Stimulated activated CD4-positive, alpha-beta T cell treated with anti-CD3 and anti-CD28 coated beads, Interleukin-4, amount 100 ng/mL, for 4 hours (primary cell): ENCODE results near the gene VAV1.
"Not testable (repeated sequence)": the region's sequence is repeated elsewhere in the genome, so short reads cannot be mapped to it uniquely, and the experiment has no call there.

ENCODE experiments used
- DNase-seq, 2 experiments: peaks; one replicate each; pipeline ENCODE4 v3.0.0-alpha.2; 2020

VAV1 gene

DNA sequence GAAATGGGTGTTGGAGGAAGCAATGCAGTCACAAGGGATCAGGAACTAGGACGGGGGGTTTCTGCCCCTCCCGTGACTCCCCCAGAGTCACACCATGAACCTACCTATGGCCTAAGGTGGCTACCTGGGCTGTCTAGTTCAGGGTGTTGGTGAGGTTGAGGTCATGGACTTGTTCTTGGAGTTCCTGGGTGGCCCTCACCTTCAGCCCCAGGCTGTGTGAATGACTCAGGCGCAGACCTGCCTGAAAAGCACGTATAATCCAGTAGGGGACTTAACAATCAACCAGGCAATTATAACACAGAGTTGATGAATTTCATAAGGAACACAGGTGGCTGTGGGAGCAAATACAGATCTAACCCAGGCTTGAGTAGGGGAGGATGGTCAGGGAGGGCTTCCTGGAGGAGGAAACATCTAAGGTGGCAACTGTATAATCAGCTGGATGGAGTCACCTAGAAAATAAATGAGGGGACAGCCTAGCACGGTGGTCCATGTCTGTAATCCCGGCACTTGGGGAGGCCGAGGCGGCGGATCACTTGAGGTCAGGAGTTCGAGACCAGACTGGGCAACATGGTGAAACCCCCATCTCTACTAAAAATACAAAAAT, 89.3 kb downstream of the VAV1 start:
- no peak for DNase-seq

DNA sequence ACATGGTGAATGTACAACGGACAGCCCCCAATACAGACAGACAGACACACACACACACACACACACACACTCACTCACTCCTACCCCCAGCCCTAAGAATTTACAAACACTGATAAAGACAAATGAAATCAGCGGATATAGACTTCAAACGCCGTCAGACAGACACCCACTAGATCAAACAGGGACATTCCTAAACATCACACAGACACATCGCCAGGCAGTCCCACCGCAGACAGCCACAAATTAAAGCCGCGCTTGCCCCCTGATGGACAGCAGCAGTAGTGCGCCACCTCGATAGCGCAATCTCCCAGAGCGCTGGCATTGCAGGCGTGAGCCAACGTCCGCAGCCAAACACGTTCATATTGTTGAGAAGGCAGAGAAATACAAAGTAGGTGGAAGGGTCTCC, 90.2 kb downstream of the VAV1 start:
- DNase-seq = peak; percentile 85 to 89

DNA sequence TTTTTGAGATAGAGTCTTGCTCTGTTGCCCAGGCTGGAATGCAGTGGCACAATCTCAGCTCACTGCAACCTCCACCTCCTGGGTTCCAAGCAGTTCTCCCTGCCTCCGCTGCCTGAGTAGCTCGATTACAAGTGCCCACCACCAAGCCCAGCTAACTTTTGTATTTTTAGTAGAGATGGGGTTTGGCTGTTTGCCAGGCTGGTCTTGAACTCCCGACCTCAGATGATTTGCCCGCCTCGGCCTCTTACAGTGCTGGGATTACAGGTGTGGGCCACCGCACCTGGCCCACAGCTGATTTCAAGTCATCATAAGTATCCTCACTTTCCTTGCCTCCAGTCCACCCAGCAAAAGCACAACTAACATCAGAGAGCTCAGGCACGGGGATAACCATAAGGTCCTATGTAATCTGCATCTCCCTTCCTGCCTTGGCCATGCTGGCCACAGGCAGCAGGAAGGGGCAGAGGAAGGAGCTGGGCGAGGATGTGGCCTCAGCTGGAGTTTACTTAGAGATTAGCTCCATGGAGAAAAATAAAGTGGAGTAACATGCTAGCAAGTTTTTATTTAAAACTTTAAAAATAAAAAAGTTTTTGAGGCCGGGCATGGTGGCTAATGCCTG, 91.9 kb downstream of the VAV1 start:
- no peak for DNase-seq

DNA sequence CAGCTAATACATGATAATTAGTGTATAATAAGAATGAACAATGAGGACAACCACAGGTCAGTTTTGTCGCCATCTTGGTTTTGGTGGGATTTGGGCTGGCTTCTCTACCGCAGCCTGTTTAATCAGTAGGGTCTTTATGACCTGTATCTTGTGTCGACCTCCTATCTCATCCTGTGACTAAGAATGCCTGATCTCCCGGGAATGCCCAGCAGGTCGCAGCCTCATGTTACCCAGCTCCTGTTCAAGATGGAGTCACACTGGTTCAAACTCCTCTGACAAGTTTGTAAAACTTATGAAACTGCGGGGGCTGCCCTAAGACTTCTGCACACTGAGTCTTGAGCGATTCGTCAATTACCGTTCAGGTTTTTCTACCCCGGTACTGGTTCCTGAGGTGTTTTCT, 93.3 kb downstream of the VAV1 start:
- DNase-seq = no peak

DNA sequence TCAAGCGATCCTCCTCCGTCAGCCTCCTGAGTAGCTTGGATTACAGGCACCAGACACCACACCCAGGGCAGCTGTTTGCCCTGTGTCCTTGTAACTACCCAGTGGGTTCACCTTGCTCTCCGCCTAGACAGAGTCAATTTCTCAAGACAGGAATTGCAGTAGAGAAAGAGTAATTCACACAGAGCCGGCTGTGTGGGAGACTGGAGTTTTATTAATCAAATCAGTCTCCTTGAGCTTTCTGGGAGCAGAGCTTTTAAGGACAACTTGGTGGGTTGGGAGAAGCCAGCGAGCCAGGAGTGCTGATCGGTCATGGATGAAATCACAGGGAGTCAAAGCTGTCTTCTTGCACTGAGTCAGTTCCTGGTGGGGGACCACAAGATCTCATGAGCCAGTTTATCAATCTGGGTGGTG, 94.2 kb downstream of the VAV1 start:
- no peak for DNase-seq

DNA sequence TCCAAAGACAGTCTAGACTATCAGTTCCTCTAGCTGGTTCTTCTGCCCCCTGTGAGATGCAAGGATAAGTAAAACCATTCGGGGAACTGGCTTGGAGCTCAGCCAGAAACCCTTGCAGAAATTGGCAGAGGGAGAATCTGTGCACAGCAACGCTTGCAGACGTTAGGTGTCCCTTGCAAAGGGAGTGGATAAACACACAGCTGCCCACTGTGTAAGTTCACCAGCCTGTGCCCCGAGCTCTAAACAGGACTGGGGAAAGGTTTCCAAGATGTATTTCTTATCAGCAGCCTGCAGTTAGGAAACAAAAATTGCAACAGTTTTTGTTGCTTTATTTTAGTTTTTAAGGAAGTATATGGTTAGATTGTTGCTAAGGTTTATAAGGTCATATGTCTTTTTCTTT, 95.8 kb downstream of the VAV1 start:
- no peak for DNase-seq

DNA sequence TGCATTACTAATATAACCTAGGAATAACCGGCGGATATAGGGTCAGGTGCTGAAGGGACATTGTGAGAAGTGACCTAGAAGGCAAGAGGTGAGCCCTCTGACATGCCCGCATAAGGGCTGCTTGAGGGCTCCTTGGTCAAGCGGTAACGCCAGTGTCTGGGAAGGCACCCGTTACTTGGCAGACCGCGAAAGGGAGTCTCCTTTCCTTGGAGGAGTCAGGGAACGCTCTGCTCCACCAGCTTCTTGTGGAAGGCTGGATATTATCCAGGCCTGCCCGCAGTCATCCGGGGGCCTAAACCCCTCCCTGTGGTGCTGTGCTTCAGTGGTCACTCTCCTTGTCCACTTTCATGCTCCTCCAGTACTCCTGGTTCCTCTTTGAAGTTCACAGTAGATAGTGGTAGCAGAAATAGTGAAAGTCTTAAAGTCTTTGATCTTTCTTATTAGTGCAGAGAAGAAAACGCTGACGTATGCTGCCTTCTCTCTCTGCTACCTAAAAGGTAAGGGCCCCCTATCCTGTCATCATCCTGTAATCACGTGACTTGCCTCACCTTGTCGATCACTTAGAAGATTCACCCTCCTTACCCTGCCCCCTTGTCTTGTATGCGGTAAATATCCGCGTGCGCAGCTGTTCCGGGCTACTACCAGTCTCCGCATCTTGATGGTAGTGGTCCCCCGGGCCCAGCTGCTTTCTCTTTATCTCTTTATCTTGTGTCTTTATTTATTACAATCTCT, 96.8 kb downstream of the VAV1 start:
- DNase-seq = not testable (repeated sequence)

DNA sequence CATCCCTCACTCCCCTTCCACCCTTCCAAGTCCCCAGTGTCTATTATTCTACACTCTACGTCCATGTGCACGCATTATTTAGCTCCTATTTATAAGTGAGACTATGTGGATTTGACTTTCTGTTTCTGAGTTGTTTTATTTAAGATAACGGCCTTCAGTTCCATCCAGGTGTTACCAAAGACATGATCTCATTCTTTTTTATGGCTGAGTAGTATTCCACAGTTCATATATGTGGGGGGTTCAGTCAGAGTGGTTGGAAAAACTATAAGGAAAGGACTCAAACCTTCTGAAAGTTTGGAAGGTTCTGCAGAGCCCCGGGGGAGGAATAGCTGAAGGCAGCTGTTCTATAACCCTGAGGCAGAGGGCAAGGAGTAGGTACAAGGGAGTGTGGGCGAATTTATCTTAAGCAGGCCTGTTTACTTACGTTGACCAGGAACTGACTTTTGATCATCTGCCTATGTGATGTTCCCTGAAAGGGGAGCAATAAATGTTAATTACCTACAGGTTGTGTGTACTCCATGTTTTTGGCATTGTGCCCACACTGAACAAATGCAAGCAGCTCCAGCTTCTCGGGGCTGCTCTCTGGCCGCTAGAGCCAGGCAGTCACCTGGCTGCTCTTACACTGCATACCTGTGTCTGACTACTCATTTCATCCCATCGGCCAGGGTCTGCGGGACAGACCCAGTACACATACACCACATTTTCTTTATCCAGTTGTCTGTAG, 101.4 kb downstream of the VAV1 start:
- no peak for DNase-seq

DNA sequence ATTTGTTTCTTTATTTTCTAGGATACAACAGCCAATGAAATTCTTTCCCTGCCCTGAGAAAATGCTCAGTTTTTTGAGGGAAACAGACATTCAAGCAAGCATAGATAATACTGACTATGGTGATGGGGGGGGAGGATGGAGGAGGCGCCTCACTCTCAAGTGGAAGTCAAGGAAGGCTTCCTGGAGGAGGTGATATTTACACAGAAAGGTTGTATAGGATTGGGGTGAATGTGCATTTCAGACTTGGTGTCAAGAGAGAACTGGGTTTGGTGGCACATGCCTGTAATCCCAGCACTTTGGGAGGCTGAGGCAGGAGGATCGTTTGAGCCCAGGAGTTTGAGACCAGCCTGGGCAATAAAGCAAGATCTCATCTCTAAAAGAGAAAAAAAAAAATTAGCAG, 102.7 kb downstream of the VAV1 start:
- DNase-seq = no peak

DNA sequence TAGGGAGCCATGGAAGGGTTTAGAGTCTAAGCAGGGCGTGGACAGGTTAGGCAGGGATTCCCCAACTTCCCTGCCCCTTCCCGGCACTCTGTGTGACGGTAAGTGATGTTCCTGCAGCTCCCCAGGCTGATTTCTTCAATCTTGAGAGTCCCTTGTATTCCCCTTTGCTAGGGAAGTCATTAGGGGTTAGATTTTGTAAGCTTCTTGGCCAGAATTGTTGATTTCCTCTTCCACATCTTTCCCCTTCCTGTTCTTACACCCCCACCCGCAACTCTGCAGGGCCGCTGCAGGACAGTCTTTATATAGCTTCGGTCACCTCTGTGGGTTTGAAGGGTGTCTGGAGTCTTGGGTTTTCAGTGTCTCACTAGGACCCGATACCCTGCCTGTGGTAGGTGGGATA, 104.2 kb downstream of the VAV1 start:
- DNase-seq = no peak

DNA sequence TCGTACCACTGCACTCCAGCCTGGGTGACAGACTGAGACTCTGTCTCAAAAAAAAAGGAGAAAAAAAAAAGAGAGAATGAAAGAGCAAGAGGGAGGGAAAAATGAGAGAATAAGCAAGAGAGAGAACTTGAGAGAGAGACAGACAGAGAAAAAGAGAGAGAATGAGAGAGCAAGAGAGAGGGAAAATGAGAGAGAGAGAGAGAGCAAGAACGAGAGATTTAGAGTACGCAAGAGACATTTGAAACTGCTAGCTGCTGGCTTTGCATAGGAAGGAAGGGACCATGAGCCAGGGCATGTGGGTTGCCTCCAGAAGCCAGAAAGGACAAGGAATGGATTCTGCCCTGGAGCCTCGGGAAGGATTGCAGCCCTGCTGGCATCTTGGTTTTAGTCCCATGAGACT, 105.3 kb downstream of the VAV1 start:
- no peak for DNase-seq

DNA sequence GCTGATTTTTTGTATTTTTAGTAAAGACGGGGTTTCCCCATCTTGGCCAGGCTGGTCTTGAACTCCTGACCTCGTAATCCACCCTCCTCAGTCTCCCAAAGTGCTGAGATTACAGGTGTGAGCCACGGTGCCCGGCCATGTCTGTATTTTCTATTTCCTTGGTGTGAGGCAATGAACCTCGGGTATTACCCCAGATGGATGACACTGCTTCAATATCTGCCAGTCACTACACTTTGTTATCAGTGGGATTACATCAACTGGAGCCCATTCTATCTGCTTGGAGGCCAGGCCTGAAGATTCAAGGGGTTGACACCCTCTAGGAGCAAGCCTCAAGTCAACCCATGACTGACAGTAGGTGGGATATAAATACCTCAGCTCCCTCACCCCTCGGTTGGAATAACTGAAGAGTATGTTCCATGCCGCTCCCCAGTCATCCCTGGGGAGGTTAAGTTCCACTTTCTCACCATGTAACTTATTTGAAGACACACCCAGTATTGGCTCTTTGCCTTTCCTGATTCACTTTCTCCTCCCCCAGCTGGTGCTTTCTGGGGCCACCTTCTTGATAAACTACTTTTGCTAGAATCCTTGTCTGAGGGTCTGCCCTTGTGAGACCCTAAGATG, 113.9 kb downstream of the VAV1 start:
- DNase-seq = no peak

DNA sequence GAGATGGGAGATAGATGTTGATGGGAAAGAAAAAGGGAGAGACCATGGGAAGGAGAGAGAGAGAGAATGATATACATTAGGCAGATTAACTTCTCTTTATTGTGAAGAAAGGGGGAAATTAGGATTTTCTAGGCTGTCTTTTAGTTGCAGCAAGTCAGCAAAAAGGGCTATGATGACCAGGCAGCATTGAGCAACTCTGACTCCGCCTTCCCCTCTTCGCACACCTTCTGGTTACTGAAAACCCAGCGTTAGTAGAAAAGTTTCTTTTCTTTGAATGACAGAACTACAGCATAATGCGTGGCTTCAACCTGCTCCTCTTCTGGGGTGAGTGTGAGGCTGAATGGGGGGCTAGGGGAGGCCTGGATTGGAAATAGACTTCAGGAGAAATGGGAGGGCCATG, 114.8 kb downstream of the VAV1 start, which contains the start of gene ADGRE1:
Gene ADGRE1 (plus strand): TSS at position 264 of the 400 bp plus-strand sequence. CDS start 30 bp downstream, at position 294.
- DNase-seq = no peak

DNA sequence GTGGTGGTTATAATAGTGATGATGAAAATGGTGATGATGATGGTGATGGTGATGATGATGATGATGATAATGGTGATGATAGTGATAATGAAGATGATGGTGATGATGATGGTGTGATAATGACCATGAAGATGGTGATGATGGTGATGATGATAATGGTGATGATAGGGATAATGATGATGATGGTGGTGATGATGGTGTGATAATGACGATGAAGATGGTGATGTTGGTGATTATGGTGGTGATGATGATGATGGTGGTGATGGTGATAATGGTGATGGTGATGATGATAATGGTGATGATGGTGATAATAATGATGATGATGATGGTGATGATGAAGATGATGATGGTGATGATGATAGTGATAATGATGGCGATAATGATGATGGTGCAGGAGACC, 116.5 kb downstream of the VAV1 start:
- no peak for DNase-seq

DNA sequence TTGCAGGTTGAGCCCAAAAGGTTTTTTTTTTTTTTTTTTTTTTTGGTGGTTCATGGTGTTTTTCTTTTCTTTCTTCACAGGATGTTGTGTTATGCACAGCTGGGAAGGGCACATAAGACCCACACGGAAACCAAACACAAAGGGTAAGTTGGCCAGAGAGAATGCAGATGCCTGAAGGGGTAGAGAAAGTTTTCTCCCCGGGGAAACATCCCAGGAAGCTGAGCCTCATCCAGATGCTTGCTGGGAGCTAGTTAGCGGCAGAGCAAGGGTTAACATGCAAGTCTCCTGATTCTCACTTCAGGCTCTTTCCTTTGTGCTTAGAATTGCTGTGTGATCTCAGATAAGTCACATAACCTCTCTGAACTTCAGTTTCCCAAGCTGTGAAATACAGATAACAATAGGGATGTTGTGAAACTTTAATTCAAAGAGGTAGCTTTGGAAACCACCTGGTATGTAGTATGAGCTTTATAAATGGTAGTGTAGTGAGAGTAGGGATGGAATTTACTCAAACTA, 117.9 kb downstream of the VAV1 start:
- no peak for DNase-seq

DNA sequence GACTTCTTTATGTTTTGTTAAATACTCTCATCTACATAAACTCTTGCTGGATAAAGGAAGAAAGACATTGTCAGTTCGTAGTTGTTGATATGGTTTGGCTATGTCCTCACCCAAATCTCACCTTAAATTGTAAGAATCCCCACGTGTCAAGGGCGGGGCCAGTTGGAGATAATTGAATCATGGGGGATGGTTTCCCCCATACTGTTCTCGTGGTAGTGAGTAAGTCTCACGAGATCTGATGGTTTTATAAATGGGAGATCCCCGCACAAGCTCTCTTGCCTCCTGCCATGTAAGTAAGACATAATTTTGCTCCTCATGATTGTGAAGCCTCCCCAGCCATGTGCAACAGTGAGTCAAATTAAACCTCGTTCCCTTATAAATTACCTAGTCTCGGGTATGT, 118.4 kb downstream of the VAV1 start:
- DNase-seq = peak; percentile 14 to 39

DNA sequence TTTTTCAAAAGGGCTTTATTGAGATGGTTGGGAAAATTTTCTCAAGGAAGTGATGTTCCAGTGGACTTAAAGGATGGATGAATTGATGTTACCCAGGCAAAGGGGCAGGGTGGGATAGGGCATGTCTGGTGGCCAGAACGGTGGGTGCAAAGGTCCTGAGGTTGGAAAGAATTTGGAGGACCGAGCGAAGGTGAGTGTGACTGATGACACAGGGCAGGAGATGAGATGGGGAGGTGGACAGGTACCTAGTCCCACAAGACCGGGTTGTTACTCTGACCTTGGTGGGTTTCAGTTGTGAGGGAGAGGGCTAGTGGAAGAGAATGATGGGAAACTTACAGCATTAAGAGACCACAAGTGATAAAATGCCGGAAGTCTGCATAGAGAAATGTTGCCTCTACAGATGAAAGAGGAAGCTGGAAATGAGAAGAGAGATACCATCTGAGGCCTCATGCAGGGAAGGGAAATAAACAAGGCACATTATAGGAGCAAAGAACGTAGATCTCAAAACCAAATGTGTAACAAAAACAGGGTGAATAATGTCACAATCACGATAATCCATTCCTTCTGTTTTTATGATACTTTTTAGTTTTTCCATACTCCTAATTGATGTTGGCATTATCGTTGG, 119.4 kb downstream of the VAV1 start:
- no peak for DNase-seq

DNA sequence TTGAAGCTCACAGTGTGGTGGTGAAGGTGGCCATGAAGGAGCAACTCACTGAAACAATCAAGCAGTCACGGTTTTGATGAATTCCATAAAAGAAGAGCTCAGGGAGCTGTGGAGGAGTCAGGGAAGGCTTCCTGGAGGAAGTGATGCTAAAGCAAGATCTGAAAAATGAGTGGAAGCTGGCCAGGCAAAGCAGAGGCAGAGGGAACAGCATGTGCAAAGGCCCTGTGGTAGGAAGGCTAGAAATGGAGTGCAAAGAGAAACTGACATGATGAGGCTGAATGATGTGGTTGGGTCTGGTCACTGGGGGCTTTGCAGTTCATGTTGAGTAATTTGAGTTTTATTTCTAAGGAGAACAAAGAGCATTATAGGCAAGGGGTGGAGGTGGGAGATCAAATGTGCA, 121.8 kb downstream of the VAV1 start:
- no peak for DNase-seq

DNA sequence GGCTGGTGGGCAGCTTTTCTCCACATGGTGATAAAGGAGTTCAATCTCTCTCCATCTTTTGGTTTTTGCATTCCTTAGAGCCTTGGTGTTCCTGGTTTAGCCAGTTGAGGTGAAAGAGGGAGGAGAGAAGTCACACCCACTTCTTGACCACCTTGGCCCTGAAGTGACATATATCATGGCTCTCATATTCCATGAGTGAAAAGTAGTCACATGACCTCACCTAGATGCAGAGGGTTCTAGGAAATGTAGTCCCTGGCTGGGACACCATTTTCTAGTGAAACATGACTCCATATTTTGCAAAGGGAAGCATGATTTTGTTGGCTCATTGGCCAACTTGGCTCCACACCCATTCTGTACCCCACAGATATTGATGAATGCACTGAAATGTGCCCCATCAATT, 130.9 kb downstream of the VAV1 start:
- no peak for DNase-seq

DNA sequence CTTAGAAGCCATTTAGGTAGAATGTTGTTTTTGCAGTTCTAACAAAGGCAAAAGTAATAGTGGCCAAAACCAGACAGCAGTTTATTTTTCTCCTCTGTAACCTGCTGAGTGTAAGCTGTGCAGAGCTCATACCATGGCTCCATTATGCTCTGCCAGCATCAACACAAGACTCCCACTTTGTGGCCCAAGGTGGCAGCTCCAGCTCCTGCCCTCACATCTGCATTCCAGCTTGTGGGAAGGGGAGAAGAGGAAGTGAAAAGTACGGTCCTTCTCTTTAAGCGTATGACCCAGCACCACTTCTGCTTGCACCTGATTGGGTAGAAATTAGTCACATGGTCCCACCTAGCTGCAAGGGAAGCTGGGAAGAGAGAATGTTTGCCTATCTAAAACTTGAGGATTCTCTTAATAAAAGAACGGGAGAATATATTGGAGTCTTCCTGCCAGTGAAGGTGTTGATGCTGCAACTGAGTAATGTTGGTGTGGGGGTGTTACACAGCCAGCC, 134.1 kb downstream of the VAV1 start:
- DNase-seq = no peak
